Measurements from ENCODE around the gene FGFBP3. TPM values are rescaled to one million over a fixed set of nuclear protein-coding genes. Genes with fewer than 3 reads are reported as not detected.

The FGFBP3 gene, protein sequence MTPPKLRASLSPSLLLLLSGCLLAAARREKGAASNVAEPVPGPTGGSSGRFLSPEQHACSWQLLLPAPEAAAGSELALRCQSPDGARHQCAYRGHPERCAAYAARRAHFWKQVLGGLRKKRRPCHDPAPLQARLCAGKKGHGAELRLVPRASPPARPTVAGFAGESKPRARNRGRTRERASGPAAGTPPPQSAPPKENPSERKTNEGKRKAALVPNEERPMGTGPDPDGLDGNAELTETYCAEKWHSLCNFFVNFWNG
- total RNA-seq: 0.56 and 1.1 TPM in 2 replicates

DNA sequence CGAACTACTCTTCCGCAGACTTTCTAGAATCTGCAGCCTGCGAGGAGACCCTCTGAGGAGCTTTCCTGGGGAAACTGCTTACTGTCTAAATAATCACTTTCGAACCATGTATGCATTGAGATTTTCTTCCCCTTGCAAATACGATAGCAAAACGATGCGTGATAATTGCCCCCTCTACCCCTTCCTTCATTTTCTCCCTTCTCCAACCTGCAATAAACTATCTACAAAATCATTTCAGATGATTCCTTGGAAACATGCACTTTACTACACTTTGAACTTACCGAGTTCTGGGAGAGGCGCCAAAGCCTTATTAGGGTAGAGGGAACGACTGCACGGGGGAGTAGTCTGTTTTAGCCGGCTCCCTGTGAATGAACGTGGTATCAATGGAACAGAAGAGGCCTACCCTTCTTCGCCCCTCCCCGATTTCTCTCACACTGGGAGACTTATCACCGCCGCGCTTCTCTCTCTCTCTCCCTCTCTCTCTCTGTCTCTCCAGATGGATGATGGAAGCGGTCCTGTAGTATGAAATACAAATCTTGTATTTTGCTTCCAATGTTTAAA lies at the start of gene FGFBP3:
FGFBP3 (minus strand) TSS at position 370 of the 561 bp plus-strand sequence. CDS start 517 bp downstream, outside the sequence.

DNA sequence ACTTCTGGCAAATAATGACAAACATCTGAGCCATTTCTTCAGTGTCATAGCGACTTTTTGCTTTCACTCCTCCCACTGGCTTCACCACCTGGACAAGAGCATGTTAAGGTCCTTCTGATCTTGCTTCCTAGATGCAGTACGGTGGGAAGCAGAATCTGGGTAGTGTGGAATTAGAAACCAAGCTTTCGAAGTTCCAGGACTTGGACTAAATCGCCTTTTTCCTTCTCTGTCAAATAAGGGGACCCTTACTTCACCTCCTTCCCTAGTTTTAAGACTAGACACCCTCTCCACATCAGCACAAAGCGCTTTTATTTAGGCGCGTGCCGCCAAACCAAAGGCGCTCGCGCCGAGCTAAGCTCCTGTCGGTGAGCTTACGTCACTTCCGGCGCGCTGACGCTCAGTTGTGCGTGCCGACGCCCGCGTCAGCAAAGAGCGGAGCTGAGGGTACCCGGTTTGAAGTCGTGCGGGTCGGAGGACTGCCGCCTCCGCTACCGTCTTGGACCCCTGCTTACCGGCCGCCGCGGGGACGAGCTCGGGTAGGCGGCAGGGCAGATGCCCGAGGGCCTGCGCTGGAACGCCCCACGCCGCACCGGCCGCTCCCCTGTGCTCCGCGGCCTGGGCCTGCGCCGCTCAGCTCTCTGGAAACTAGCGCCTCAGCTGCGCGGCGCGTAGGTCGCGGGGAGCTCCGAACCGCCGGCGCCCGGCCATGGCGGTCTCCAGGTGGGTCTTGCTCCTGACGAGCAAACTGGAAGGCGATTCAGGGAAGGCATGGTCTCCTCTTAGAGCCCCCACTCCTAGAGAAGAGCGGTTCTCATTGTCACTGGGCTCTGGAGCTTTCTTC lies 14.3 kb upstream of the FGFBP3 start, which contains the start of gene BTAF1:
BTAF1 (plus strand) TSS at position 400 of the 841 bp plus-strand sequence; CDS start at position 707, 307 bp downstream.

Other genes with a start within 250 kb of the FGFBP3 start
- gene TNKS2, start 111.1 kb downstream of the FGFBP3 start, total RNA-seq: 54.0 and 58.3 TPM in 2 replicates
- 38.2 and 40.0 TPM in 2 replicates for gene BTAF1, start 14.3 kb upstream of the FGFBP3 start, total RNA-seq

Measured in aortic smooth muscle cell (primary cell).